HG02870 (cell line): ENCODE results near the gene HIC2.
"Not testable (repeated sequence)": the region's sequence is repeated elsewhere in the genome, so short reads cannot be mapped to it uniquely, and the experiment has no call there.

Source experiments
- ATAC-seq: cut with Tn5 transposase; IDR thresholded peaks from one replicate; pipeline ENCODE4 v1.9.1; 2021; ENCODE audit warnings: mild to moderate bottlenecking, moderate library complexity; ENCODE audit not compliant: unreplicated experiment

Gene HIC2

DNA sequence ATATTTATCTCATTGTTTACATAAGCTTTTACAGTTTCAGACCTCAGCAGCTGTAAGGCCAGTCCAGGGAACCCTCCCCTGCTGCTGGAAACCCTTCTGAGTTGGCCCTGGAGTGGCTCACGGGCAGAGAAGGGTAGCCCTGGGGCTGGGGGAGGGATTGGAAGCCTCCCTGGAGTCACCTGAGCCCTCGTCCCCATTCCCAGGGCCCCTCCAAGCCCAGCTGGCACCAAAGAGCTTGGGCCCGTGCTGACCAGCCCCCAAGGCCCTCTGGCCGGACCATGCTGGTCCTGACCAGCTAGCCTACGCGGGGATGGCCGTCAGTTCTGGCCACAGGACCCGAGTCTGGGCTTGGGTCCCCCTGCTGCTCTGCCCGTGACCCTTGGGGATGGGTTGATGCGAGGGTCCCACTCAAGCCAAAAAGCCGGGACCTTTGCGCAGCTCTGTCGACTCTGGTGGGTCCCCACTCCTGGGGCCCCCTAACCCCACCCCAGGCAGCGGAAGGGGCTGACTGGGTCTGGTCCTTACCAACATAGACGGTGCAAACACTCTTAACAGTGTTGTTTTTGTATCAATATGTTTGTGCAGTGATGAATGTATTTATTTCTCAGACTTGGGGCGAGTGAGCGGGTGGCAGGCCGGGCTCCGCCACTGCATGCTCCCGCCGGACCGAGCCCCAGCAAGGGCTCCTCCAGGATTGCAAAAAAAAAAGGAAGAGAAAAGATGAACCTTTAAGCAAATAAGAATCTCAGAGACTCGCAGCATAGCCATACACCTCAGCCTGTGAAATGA lies 32.6 kb downstream of the HIC2 start:
- ATAC-seq = no peak

DNA sequence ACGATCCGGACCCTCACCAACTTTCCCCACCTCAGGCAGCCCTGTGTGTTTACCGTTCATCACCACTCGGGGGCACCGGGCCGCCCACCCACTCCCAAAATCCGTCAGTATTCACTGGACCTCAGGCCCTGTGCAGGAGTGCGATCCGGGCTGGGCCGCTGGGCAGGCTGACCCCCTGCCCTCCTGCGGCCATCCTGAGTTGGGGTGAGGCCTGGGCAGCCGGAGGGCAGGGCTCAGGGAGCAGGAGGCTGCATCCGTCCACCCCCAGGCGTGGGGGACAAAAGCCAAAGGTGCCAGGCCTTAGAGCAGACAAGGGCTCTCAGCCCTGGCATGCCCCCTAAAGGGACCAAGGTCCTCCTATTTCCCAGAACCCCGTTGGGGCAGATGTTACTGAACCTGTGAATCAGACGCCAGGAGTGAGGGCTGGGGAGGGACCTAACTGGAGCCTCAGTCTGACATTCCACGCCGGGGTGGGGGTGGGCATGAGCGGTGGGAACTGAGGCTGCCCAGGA lies 33.2 kb downstream of the HIC2 start:
- no peak for ATAC-seq

DNA sequence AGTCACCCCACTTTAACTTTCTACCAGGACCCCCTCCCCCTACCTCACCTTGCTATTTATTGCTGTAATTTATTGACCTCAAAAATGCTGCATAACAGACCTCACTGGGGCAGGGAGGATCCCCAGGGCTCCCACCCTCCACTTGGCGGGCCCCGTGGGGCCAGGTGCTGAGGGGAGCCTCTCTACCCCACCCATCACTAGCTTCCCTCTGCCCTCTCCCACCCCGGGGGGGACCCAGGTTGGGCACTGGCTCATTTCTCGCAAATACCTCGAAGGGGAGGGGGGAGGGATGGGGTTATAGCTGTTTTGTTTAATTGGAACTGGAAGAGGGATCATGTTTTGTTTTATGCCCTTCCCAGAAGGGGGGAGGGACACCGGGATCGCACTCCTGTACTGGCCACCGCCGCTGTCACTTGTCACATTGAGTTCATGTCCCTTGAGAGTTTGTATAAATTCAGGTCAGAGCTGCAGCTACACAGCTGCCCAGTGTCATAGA lies 33.7 kb downstream of the HIC2 start:
- ATAC-seq = no peak

DNA sequence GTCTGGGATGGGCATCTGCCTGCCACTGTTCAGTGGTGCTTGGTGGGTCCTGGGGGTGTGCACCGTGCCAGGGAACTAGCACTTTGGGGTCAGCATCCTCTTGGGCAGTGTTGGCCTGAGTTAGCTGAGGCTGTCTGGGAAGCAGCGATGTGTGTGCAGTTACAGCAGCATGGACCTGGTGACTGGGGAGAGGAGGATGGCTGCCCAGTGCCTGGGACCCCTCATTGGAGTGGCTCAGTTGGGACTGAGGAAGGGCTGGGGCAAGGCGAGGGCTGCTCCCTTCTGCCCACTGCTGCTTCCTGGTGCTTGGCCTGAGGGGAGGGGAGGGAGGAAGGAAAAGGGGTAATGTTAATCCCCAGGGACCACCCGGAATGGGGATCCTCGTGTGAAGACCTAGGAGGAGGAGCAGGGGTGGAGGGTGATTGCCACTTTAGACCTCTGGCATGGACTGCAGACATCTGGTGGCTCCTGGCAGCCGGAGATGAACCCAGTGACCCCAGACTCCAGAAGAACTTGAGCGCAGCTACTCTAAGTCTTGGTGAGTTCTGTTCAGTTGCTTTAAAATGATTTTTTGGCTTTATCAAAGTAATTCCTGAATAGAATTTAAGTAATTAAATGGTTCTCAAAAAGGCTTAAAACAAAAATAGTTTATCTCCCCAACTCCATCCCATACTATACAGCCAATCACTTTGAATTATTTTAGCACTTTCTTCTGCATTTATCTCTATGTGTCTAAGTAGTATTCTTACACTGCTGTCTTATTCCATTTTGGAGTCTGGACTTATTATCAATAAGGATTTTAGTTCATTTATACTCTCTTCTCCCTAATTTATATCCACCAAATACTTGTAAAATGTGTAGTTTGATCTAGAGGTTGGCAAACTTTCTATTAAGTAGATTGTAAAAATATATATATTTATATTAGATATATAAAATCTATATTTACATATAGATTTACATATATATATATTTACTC lies 34.7 kb downstream of the HIC2 start:
- no peak for ATAC-seq

DNA sequence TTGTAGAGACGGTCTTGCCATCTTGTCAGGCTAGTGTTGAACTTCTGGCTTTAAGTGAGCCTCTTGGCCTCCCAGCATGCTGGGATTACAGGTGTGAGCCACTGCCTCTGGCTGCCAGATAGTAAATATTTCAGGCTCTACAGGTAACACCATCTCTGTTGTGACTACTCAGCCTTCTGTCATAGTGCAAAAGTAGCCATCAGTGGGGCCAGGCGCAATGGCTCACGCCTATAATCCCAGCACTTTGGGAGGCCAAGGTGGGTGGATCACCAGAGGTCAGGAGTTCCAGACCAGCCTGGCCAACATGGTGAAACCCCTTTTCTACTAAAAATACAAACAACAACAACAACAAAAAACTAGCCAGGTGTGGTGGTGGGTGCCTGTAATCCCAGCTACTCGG lies 35.5 kb downstream of the HIC2 start:
- ATAC-seq = not testable (repeated sequence)

DNA sequence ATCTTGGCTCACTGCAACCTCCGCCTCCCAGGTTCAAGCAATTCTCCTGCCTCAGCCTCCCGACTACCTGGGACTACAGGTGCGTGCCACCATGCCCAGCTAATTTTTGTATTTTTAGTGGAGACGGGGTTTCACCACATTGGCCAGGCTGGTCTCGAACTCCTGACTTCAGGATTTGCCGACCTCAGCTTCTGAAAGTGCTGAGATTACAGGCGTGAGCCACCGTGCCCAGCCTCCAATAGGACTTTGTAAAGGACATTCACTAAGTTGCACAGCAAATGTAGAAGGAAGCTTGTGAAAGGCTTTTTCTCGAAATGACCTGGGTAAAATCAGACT lies 37.8 kb downstream of the HIC2 start:
- ATAC-seq = not testable (repeated sequence)

DNA sequence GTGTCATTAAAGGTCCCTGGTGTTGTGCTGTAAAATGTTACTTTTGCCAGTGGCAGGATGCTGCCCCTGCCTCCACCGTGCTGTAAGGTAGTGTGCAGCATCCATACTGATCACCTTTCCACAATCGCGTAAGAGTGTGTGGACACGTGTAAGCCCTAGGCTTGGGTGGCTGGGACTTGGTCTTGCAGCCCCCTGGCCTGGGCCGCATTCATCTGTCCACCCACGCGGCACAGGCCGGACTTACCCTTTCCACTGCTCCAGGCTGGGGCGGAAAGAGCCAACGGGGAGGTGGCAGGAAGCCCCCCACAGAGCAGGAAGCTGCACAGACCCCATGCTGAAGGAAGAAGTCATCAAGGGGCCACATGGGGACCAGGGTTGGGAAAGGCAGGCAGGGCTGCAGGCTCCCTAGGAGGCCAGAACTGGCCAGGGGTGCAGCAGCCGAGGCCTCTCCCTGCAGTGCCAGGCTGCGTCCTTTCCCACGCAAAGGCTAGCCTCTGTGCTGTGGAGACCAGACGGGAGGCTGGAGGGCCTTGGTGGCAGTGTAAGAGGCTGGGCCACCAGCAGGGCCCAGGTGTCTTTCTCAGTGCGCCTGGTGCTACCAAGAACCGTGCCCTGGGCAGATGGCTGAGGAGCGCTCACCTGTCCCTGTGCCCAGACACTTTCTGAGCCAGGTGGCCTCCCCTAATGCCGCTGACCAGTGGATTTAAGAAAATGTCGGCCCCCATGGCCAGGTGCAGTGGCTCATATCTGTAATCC lies 38.3 kb downstream of the HIC2 start:
- no peak for ATAC-seq

DNA sequence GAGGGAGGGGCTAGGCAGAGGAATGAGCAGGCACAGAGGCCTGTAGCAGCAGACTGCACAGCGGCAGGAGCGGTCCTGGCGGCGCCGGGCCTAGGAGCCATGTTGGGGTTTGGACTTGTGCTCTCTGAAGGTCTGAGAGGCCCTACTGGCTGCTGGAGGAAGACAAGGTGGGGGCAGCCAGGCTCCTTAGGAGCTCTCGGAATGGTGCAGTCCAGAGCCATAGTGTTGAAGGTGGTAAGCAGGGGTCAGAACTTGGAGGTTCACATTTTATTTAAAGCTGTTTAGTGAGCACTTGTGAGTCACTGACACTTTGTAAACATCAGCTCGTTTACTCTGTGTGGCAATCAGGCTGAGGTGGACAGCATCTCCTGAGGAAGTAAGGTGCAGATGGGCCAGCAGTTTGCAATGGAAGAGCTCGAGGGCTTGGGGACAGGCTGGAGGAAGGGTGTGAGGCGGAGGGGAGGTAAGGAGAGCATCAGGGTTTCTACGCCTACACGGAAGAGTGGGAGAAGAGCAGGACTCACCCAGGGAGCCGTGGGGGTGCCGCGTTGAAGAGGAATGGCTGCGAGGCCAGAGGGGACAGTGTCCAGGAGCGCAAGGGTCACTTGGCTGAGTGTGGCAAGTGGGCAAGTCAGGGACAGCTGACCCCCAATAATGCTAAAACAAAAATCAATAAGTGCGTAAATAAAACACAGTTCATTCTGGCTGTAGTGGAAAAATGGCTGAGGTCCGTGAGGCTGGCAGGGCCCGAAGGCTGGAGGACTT lies 40.0 kb downstream of the HIC2 start:
- no peak for ATAC-seq

DNA sequence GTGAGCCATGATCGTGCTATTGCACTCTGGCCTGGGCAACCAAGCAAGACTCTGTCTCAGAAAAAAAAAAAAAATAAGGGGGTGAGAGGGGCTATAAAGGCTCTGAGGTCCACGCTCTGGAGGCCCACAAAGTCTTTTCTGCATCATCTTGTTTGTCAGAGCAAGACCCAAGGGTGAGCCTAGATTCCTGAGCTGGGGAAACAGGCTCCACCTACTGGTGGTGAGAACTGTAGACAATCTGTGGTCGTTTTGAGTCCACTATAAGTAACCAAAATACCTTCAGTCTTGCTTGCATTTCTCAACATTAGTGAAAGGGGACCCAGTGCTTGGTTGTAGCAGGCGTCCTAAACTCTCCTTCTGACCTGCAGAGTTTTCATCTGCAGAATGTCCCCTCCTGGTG lies 45.5 kb downstream of the HIC2 start:
- not testable (repeated sequence) for ATAC-seq

DNA sequence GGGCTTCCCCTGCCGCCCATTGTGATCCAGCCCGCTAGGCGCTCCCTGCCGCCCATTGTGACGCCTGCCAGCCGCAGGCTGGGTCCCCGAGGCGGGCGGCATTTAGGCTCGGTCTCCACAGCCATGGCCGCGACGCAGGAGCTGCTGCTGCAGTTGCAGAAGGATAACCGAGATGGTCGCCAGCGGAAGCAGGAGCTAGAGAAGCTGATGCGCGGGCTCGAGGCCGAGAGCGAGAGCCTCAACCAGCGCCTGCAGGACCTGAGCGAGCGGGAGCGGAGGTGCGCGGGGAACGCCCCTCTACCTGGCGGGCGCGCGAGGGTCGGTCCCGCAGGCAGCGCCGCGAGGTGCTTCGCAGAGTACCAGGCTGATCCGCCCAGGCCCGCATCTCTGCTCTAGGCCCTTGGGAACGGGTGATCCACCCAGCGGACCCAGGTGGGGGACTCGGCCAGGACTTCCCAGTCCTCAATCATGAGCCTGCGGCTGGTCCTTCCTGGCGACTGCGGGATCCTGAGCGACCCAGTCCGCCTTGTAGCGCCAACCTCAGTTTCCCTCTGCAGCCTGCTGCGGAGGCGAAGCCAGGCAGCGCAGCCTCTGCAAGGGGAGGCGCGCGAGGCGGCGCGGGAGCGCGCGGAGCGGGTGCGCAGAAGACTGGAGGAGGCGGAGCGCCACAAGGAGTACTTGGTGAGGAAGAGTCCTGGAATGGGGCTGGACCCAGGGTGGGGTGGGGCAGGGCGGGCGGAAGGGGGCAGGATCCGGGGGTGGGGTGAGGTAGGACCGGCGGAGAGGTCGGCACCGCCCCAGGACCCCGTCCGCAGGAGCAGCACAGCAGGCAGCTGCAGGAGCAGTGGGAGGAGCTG lies 50.4 kb downstream of the HIC2 start, which contains the start of gene TMEM191C:
TSS of gene TMEM191C (plus strand) at position 51 of the 857 bp plus-strand sequence. CDS start at position 124, 73 bp downstream.
- peak; percentile 5 for ATAC-seq

DNA sequence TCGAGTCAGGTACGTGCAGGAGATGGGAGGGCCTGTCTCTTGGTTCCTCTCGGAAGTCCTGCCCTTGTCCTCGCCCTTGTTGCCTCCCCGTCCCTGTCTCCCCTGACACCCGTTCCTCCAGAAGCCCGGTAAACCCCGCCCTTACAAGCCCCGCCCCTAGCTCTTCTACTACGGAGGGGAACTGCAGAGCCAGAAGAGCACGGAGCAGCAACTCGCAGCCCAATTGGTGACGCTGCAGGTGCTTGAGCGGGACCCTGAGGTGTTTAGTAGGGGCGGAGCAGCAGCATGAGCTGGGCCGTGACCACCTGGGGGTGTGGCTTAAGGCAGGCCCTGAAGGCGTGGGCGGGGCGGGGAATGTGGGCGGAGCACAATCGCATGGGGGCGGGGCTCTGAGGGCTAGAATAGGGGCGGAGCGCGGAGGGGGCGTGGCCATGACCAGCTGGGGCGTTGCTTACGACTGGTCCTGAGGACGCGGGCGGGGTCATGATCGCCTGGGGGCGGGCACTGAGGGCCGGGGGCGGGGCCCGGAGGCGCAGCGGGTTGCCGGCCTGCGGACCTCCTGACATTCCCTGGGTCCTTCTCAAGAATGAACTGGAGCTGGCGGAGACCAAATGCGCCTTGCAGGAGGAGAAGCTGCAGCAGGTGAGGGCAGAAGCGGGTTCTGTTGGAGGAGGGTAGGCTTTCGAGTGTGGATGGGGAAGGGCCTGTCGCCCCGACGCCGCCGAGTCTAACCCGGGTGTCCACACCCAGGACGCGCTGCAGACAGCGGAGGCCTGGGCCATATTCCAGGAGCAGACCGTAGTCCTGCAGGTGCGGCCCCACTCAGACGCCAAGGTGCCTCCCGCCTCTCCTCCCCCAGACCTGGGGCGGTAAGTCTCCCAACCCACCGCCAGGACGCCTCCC lies 51.3 kb downstream of the HIC2 start:
- ATAC-seq = peak; percentile 83

DNA sequence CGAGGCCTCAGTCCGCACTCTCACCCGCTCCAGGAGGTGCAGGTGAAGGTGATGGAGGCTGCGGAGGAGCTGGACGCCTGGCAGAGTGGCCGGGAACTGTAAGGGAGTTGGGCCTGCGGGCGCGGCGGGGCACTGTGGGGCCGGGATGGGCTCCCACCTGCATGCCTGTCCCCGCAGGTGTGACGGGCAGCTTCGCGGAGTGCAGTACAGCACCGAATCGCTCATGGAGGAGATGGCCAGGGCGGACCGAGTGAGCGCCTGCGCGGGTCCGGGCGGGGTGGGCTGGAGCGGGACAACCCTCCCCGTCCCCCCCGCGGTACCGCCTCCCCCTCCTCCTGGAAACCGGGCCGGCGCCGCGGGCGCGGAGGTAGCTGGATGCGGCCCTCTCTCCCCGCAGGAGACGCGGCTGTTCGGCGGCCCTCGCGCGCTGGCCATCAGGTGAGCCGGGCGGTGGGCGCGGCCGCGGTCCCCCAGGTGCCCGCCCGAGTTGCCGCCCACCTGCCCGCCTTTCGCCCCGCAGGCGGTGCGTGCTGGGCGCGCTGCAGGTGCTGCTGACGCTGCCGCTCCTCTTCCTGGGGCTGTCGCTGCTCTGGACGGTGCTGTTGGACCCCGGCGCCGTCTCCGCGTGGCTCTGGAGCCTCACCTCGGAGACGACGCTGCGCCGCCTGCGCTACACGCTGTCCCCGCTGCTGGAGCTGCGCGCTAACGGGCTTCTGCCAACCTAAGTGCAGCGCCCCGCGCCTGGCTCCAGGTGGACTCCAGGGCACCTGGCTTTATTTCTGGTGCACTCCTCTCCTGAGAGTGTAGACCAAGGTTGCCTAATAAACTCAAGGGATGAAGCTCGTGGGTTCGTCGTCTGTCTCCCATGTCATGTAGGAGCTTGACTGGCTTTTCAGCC lies 52.2 kb downstream of the HIC2 start:
- ATAC-seq = not testable (repeated sequence)

DNA sequence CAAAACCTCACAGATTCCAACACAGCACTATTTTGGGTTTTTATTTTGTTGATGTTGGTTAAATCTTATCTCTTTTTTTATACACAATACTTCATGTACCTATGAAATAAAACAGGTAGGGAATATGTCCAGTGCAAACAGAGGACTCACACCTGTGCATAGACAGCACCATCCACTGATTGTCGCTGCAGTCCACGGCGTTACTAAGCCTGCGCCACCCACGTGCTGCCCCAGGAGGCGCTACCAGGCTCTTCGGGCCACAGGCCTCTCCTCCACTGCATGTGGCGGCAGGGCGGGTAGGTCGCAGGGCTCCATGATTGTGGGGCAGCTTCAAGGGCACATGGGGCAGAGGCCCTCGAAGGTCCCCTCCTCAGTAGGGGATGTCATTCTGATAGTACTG lies 55.8 kb downstream of the HIC2 start:
- ATAC-seq = not testable (repeated sequence)

DNA sequence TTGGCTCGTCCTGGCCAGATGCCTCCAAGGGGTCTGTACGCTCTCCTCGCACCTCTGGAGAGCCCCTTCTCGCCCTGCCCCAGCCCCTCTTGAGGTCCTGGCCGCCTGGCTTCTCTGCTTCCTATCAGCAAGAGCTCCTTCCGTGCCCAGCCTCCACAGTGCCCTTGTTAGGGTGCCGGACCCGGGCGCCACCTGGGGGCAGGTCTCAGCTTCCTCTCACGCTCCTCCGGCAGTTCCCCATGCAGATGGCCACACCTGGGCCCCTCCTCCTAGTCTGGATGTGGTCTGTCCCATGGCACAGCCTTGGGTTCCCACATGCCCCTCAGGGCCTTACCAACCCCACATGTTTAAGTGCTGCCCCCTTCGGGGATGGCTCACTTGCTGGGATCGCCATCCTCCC lies 56.5 kb downstream of the HIC2 start:
- not testable (repeated sequence) for ATAC-seq

DNA sequence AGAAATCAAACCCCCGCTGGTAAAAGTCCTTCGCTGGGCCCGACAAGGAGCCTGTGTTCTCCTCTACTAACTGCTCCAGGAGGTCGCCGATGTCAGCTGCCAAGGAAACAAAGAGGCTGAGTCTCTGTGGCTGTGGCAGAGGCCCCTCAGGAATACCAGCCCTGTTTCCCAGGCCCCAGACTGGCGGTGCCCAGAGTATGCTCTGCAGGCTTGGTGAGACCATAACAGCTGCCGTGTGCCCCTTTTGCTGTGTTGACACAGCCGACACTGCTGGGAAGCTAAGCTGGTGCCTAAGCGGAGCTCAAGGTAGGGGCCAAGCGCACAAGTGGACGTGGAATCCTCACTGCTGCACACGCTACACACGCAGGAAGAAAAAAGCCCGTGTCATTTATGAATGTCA lies 66.9 kb downstream of the HIC2 start:
- not testable (repeated sequence) for ATAC-seq

DNA sequence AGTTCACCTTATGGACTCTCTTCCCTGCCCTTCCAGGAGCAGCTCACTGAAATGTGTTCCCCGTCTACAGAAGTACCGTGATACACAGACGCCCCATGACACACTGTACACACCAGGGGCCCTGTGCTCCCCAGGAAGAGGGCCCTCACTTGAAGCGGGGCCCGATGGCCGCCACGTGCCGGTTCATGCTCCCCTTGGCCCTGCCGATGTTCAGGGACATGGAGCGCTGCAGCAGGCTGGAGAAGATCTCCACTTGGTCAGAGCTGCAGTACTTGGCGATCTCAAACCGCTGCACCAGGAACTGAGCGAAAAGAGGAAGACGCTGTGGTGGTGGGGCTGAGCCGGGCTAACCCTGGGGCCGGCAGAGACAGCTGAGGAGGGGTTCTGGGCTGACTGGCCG lies 70.6 kb downstream of the HIC2 start:
- not testable (repeated sequence) for ATAC-seq

DNA sequence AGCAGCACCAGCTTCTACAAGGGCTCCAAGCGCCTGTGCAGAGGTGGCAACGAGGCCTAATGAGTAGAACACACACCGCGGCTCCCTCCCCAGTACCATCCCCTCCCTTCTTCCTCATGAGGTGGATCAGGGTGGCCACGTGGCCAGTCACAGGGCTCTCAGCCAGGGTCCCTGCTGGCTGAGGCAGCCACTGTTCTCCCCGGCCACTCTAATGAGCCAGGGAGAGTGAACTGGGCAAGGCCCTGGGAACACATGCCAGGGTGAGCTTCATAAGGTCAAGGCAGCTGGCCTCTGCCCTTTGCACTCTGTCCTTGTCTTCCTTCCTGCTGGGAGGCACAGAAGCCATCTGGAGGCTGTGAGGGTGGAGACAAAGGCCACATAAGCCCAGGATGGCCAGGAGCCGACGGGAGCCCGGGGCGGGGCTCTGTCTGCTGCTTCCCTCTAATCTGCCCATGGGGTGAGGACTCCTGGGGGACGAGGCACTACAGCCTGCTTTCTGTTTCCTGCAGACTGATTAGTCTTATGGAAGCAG lies 72.0 kb downstream of the HIC2 start:
- ATAC-seq = not testable (repeated sequence)
